C1 segment of cervical spinal cord (tissue), 14 donors: ENCODE data around the gene OPTC.
"Not testable (repeated sequence)": the region's sequence is repeated elsewhere in the genome, so short reads cannot be mapped to it uniquely, and the experiment has no call there.

ENCODE experiments used
- DNase-seq, 14 donors: peaks; one replicate each; lab custom pipeline; 2025; lab: John Stamatoyannopoulos, UW

The OPTC gene

DNA sequence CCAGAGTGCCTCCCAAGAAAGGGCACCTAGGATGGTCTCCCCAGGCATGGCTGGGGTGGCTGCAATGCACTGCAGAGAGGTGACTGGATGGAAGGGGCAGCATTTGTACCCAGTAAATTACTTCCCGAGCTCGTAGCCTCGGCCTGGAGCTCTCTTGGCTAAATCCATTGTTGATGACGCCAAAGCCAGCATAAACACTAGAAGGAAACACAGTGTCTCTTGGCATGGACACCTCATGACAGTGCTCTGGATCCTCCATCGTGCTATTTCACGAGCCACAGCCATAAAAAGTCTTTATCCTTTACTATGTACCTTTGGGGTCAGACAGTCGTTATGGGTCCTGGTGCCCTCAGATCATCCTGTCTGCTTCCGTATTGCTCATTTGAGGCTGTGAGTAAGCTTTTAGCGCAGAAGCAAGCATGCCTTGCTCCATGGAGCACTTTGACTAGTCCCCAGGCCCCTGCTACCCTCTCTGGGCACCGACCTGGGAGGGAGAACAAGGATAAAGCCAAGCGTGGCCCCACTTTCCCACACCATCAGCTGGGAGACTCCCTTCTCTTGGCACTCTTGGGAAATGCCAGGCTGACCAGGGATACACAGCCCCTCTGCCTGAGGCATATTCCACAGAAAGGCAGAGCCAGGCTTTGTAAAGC is 28.7 kb upstream of the OPTC start:
- DNase-seq = peak in 1 of 14 donors; percentile 20

DNA sequence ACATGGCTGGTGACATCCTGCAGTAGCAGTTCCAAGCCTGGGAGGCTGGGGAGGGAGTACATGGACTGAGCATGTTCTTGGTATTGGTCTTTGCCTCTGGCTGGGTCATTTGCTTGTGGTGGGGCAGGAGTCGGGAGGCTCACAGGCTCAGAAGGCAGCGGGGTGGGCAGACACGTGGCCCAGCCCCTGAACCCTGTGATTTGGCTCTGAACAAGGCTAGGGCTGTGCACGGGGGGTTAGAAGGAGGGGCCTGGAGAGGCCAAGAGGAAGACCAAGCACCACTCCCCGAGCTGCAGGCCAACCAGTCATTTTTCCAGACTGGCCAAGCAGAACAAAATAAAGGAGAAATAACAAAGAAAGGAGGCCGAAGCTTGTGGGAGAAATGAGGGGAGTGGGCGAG is 28.0 kb upstream of the OPTC start:
- peak in 3 of 14 donors; percentile 20 to 39 (median 28) for DNase-seq

GRCh38 chr1:203466906-203467549 is 26.9 kb upstream of the OPTC start:
- DNase-seq = not testable (repeated sequence)

DNA sequence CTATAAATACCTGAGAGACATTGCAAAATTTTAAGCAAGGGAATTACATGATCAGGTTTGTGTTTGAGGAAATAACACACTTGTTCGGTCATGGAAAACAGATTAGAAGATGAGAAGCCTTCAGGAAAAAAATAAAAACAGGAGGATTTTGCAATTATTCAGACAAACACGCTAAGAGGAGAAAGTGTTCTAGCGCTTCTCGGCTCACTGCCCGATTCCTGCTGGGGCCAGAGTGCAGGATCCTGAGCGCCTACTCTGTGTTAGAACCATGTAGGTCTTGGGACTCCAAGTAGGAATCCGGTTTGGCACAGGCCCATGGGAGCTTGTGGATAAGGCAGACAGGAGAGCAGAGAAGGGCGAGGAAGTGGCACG is 26.4 kb upstream of the OPTC start:
- DNase-seq = peak in 1 of 14 donors; percentile 35

DNA sequence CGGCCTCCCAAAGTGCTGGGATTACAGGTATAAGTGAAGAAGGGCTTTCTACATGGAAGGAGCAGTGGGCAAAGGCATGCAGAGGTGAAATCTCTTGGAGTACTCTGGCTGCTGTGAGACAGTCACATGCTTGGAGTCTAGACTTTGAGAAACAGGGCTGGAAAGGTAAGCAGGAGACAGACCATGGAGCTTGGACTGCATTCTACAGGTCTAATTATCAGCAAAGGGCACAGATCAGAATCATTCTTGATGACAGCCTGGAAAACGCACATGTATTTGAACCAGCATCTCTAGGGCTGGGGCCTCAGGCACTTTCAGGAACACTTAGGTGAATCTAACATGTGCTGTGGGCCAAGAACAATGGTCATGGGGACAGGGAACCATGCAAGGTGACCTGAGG is 25.6 kb upstream of the OPTC start:
- DNase-seq = no peak

GRCh38 chr1:203470240-203470639 is 23.7 kb upstream of the OPTC start:
- DNase-seq = no peak

DNA sequence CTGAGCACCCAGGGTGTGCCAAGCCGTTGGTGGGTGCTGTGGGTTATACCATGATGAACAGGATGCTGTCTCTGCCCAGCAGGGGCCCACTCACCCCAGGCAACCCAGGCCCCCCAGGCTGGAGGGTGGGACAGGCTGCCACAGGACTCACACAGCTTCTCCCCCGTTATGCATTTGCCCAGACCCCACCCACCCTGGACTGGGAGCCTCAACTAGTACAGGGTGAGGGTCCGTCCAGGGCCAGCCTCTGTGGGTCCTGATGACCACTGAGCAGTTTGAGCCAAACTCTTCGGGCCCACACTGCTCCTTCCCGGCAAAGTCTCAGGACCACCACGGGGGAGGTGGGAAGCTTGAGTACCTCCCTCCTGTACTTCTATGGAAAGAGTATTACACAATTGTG is 22.1 kb upstream of the OPTC start:
- DNase-seq = no peak

DNA sequence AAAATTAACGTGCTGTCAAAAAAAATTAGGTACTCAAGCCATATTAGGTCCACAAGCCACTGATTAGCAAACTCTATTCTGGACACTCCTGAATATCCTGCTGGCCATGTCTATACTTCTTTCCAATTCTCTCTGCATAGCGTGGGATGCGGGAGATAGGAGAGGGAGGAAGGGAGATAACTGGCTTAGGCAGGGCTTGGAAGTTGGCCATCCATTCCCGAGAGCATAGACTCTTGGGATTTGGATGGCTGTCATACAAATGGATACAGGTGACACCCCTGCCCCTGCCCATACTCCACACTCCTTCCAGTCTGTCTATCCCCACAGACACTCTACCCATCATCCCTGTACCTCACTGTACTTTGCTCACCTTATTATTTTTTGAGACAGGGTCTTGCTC is 20.7 kb upstream of the OPTC start:
- DNase-seq = no peak

- DNase-seq = no peak
These were observed 20.1 kb upstream of the OPTC start for GRCh38 chr1:203473781-203474305.

DNA sequence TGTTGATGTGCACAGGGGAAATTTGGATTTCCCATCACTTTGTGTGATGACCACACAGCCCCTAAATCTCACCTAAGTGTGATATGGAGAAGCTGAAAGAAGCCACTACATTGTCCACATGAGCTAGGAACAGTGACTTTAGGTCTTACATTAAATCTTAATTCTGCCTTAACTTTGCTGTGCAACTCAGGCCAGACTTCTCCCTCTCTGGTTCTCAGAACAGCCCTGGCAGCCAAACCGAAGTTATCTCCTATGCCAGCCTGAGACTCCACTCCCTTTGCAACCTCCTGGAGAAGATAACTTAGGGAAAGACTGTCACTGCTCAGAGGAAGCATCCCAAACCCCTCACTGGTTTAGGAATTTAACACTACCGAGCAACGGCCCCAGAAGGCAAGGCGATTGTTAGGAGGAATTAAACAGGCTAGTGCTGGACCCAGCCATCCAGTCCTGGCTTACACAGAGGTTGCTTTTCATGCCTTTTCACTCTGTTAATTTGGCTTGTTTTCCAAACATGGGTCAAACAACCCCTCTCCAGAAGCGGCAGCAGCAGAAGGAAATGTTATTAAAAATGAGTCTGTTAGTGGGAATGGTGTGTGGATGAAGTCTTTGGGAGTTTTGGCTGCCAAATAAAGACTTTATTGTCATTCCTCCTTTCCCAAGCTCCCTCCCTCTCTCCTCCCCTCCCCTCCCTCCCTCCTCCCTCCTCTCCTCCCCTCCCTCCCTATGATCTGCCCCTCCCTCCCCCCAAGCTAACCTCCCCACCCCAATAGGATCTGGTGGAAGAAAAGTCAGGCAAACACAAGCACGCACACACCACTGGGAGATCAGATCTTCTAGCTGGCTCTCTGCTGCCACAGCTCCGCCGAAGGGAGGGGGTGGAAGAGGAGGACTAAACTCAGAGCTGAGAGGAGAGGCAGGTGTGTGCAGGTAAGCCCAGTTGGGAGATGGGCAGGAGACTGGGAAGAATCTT is 18.7 kb upstream of the OPTC start, which contains the start of gene PRELP:
PRELP (plus strand) TSS at position 795 of the 970 bp plus-strand sequence. CDS start 7,379 bp downstream, outside the sequence.
- peak in 4 of 14 donors; percentile 16 to 47 (median 36) for DNase-seq

GRCh38 chr1:203476216-203476814 is 17.6 kb upstream of the OPTC start:
- DNase-seq = no peak

DNA sequence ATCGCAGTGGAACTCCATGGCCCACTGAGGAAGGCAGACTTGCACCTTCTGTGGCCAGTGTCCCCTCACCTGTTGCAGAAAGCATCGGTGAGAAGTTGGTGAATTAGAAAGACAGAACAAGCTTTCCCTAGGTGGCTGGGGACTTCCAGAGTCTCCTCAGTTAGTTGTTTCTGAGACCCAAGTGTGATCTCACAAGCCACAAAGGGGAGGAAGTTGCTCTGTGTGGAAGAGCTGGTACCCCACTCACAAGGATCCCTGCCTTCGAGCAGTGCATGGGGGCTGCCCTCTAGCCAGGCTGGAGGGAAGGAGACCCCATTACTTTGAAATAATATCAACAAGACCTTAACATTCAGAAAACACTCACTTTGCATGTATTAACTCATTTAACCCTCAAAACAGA is 16.2 kb upstream of the OPTC start:
- no peak for DNase-seq

DNA sequence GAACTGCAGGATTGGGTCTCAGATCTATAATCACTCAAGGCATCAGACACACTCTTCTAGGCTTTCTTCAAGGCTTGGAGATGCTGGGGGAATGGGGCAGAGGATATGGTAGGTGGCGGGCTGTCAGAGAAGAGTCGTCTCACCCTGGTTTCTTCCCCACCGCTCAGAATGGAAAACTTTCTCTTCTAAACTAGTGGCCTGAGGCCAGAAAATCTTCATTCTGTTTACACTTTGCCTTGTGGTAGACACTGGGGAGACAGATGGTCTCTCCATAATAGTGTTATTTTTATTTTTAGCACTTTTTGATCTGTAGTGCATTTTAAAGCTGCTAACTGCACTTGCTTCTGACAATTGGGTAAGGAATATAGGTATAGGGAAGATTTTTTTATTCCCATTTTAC is 15.7 kb upstream of the OPTC start:
- DNase-seq = peak in 1 of 14 donors; percentile 57

- DNase-seq = no peak
These were observed 15.0 kb upstream of the OPTC start for GRCh38 chr1:203478986-203479385.

DNA sequence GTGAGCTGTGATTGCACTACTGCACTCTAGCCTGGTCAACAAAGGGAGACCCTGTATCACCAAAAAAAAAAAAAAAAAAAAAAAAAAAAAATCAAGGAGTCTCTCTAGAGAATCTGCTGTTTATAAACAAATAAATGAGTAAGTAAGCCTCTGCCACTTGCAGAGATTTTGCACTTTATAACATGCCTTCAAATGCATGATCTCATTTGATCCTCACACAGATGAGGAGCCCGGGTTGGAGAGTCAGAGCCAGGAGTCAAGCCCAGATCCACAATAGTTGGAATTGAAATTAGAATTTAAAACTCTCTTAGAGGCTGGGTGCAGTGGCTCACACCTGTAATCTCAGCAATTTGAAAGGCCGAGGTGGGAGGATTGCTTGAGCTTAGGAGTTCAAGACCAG is 14.3 kb upstream of the OPTC start:
- DNase-seq = no peak

DNA sequence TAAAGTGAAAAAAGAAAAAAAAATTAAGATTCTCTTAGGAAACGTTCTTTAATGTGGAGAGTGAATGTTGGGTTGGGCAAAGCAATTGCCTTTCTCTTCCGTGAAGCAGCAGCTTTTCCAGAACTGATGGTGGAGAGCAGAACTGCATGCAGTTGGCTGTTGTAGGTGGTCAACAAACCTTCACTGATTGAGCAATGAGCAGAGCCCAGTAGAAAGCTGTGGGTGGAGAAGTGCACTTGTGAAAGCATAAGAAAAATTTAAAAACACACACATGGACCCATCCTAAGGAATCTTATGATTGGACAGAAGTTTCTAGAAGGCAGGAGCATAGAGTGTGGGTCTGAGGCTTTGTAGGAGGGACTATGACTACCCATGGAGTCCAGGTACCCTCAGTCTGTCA is 13.9 kb upstream of the OPTC start:
- no peak for DNase-seq

- peak in 2 of 14 donors; percentile 21 to 56 for DNase-seq
These were observed 13.3 kb upstream of the OPTC start for GRCh38 chr1:203480525-203481084.

- no peak for DNase-seq
These were observed 12.8 kb upstream of the OPTC start for GRCh38 chr1:203481196-203481595.

DNA sequence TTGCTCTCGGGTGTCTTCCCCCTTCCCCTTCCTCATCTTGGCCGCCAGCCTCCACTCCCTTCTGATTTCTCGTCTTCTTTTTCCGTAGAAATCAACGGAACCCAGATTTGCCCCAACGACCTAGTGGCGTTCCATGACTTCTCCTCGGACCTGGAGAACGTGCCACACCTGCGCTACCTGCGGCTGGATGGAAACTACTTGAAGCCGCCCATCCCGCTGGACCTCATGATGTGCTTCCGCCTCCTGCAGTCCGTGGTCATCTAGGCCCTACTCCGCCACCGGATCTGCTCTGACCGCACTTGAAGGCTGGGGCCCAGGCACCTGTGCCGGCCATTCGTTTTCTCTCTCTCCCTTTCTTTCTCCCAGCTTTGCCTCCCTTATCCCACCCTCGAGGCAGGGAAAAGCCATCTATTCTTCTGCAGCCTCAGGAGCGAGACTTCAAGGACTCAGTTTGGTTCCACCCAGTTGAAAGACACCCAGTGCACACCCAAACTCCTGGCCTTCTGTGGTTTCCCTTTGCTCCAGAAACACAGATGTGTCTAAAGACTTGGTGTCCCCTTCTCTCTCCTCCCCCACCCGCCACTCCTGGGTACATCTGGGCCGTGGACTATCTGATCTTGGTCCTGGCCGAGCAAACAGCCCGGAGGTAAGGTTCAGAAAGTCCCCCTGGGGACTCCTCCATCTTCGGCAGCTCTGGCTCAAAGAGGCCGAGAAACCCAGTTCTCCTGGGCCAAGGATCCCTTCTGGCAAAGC is 7.2 kb upstream of the OPTC start:
- DNase-seq = no peak

GRCh38 chr1:203488539-203488938 is 5.4 kb upstream of the OPTC start:
- no peak for DNase-seq
